B cell (primary cell): ENCODE data around the gene RNASE13. TPM values are rescaled to one million over a fixed set of nuclear protein-coding genes. Genes with fewer than 3 reads are reported as not detected.

Source experiments
- ATAC-seq: fragments of 200-7000 bp; cut with Tn5 transposase; one replicate; pipeline ENCODE4 v1.10.0; 2021; ENCODE audit warnings: low read depth, mild to moderate bottlenecking, moderate number of reproducible peaks, moderate library complexity
- CTCF ChIA-PET: fragments of 350-600 bp; sonication (Branson Sonifier 250); formaldehyde crosslinking; loops from one replicate; lab custom pipeline; 2021; ENCODE audit warnings: antibody characterized with exemption, inconsistent platforms; lab: Charles Lee
- POLR2A ChIA-PET: fragments of 350-600 bp; sonication (Branson Sonifier 250); formaldehyde crosslinking; loops from one replicate; lab custom pipeline; 2021; ENCODE audit warnings: antibody characterized with exemption; lab: Charles Lee
- DNase-seq: peaks from one replicate; pipeline ENCODE4 v3.0.0; 2013
- H2AFZ ChIP-seq: 2 replicates; pipeline ENCODE4 v1.6.1; 2012; ENCODE audit warnings: mild to moderate bottlenecking, low read depth, low read length; ENCODE audit not compliant: insufficient read depth, poor library complexity, severe bottlenecking
- H3K27ac ChIP-seq, 2 donors: 1 replicate in 1 of 2; 2 replicates in 1 of 2; pipeline ENCODE4 v1.5.1; 2012 to 2013; ENCODE audit warnings: low read length in 2 of 2, mild to moderate bottlenecking in 2 of 2, moderate library complexity in 1 of 2
- H3K27me3 ChIP-seq, 4 experiments: fragments of 200-600 bp in 1 of 4; sonication (generic) in 1 of 4; replicated peaks in 1 of 4; 1 replicate in 2 of 4; 2 replicates in 2 of 4; pipeline versions ENCODE4 v1.6.1 to v1.7.0; 2013 to 2016; ENCODE audit warnings: low read length in 3 of 4, mild to moderate bottlenecking in 2 of 4, mixed read lengths in 1 of 4, moderate library complexity in 1 of 4; ENCODE audit not compliant: insufficient read depth in 4 of 4, control insufficient read depth in 3 of 4; ENCODE audit errors: control extremely low read depth in 1 of 4
- H3K36me3 ChIP-seq, 2 experiments: replicated peaks in 1 of 2; 1 replicate in 1 of 2; 2 replicates in 1 of 2; pipeline versions ENCODE4 v1.6.1 to v1.7.1; 2013; ENCODE audit warnings: low read length in 1 of 2; ENCODE audit not compliant: insufficient read depth in 2 of 2, control insufficient read depth in 1 of 2; ENCODE audit errors: control extremely low read depth in 1 of 2, extremely low read depth in 1 of 2
- H3K4me1 ChIP-seq, 2 donors: fragments of 200-600 bp in 1 of 2; sonication (generic) in 1 of 2; 1 replicate in 1 of 2; 2 replicates in 1 of 2; pipeline versions ENCODE4 v1.5.1 to v1.6.1; 2013 to 2017; ENCODE audit warnings: low read length in 2 of 2; ENCODE audit not compliant: control insufficient read depth in 2 of 2, insufficient read depth in 2 of 2
- H3K4me2 ChIP-seq: replicated peaks from 2 replicates; pipeline ENCODE3; 2012; ENCODE audit warnings: mild to moderate bottlenecking, low read depth, low read length; ENCODE audit not compliant: poor library complexity, severe bottlenecking
- H3K4me3 ChIP-seq, 5 experiments: fragments of 200-600 bp in 1 of 5; sonication (generic) in 1 of 5; 1 replicate in 3 of 5; 2 replicates in 2 of 5; pipeline versions ENCODE4 v1.5.1 to v1.7.0; 2011 to 2016; ENCODE audit warnings: low read length in 4 of 5, mild to moderate bottlenecking in 4 of 5, low read depth in 2 of 5, control low read depth in 1 of 5, moderate library complexity in 1 of 5; ENCODE audit not compliant: insufficient read depth in 1 of 5; ENCODE audit errors: control extremely low read depth in 1 of 5, extremely low read depth in 1 of 5
- H3K79me2 ChIP-seq: fragments of 200-600 bp; sonication (generic); one replicate; pipeline ENCODE4 v1.6.0; 2016; ENCODE audit warnings: low read length; ENCODE audit not compliant: control insufficient read depth, insufficient read depth
- H3K9ac ChIP-seq: fragments of 200-600 bp; sonication (generic); 2 replicates; pipeline ENCODE4 v1.6.1; 2017; ENCODE audit warnings: mild to moderate bottlenecking, low read length, moderate library complexity
- H3K9me3 ChIP-seq, 3 donors: one replicate each; pipeline versions ENCODE4 v1.6.1 to v1.7.1; 2013; ENCODE audit warnings: low read length in 2 of 3; ENCODE audit not compliant: control insufficient read depth in 2 of 3, insufficient read depth in 1 of 3; ENCODE audit errors: control extremely low read depth in 1 of 3
- H4K20me1 ChIP-seq: 2 replicates; pipeline ENCODE4 v1.6.0; 2012; ENCODE audit warnings: mild to moderate bottlenecking, low read length; ENCODE audit not compliant: insufficient read depth, control insufficient read depth, poor library complexity, severe bottlenecking
- H3K27ac Mint-ChIP-seq: one replicate; pipeline ENCODE4 v1.8.0; 2021; ENCODE audit warnings: mixed read lengths
- H3K27me3 Mint-ChIP-seq: one replicate; pipeline ENCODE4 v1.8.0; 2021; ENCODE audit warnings: mixed read lengths
- H3K4me1 Mint-ChIP-seq: one replicate; pipeline ENCODE4 v1.8.0; 2021; ENCODE audit warnings: mixed read lengths
- H3K4me3 Mint-ChIP-seq: one replicate; pipeline ENCODE4 v1.8.0; 2021; ENCODE audit warnings: mixed read lengths
- H3K9me3 Mint-ChIP-seq: one replicate; pipeline ENCODE4 v1.8.0; 2022; ENCODE audit warnings: mixed read lengths; ENCODE audit not compliant: insufficient read depth
- EZH2 ChIP-seq: IDR thresholded peaks from 2 replicates; pipeline ENCODE4 v1.6.1; 2012; ENCODE audit warnings: borderline replicate concordance, low read depth, mild to moderate bottlenecking, moderate library complexity, low read length; ENCODE audit not compliant: insufficient read depth, poor library complexity, severe bottlenecking
- WGBS: methylation state at CpG from one replicate; pipeline ENCODE4 v1.1.5; 2013; ENCODE audit warnings: missing lambda C conversion rate; ENCODE audit not compliant: insufficient coverage; 5-methylcytosine and 5-hydroxymethylcytosine counted together
- intact Hi-C: fragments of 100-400 bp; cut with micrococcal nuclease; formaldehyde crosslinking; loops from one replicate; pipeline ENCODE4 v1.10.0; 2022
- polyA plus RNA-seq: library from polyadenylated mRNA; depleted of rRNA; stranded (reverse); fragments of >200 nt; gene quantifications from 2 replicates; pipeline ENCODE4 v1.2.3, GENCODE V29; 2012
- total RNA-seq, 2 donors: library from RNA; stranded (reverse); fragments of 120-200 nt in 1 of 2; gene quantifications; 1 replicate in 1 of 2; 2 replicates in 1 of 2; pipeline versions ENCODE4 v1.2.3 to v1.2.4, GENCODE V29; 2013 to 2022
- TF ChIP-seq, protein P1 (sequence below): fragments of 200-600 bp; IDR thresholded peaks from one replicate; pipeline ENCODE4 v1.8.0; 2022; ENCODE audit warnings: antibody characterized with exemption, mild to moderate bottlenecking

Gene RNASE13
- total and polyA plus RNA-seq, 2 donors (not counting 1 experiment from before 2014, with no cell fraction given), result not detected

DNA sequence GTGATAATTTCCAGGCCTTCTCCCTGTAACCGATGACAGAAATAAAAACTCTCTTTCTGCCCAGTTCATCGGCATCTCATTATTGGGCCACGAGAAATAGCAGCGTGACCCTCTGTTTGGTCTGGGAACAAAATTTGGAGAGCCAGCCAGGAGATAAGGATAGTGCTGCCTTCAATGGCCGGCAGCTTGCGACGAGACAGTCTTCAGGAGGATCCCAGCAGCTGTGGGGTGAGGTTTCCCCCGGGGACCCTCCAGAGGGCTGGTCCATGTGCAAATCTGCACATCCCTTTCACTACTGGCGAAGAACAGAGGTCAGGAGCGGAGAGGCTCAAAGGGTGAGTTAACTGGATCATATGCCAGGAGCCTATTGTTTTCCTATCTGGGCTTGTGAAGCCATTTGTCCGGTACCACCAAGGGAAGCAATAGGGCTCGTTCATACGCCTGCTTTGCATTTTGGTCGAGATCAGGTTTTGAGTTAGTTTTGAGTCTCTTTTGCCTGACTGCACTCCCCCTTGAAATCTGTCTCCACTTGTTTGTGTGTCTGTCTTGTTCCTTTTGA is 30.7 kb downstream of the RNASE13 start:
- intact Hi-C loops, result no loop called here
- Mint-ChIP-seq H3K27ac (no peak overlapping the region), H3K27me3 (no peaks in the 10 kb centered on the region), H3K9me3 (no peaks in the 10 kb centered on the region), H3K4me3 (no peak overlapping the region), H3K4me1 (no peaks in the 10 kb centered on the region)
- TF ChIP-seq EZH2, result no peak
- TF ChIP-seq, protein P1, sequence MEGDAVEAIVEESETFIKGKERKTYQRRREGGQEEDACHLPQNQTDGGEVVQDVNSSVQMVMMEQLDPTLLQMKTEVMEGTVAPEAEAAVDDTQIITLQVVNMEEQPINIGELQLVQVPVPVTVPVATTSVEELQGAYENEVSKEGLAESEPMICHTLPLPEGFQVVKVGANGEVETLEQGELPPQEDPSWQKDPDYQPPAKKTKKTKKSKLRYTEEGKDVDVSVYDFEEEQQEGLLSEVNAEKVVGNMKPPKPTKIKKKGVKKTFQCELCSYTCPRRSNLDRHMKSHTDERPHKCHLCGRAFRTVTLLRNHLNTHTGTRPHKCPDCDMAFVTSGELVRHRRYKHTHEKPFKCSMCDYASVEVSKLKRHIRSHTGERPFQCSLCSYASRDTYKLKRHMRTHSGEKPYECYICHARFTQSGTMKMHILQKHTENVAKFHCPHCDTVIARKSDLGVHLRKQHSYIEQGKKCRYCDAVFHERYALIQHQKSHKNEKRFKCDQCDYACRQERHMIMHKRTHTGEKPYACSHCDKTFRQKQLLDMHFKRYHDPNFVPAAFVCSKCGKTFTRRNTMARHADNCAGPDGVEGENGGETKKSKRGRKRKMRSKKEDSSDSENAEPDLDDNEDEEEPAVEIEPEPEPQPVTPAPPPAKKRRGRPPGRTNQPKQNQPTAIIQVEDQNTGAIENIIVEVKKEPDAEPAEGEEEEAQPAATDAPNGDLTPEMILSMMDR, result no peak
- no peaks in the 10 kb centered on the region for H3K9me3 ChIP-seq
- no peaks in the 10 kb centered on the region for H3K36me3 ChIP-seq
- H3K4me2 ChIP-seq, result no peak overlapping the region
- no peaks in the 10 kb centered on the region for H3K79me2 ChIP-seq
- H2AFZ ChIP-seq, result no peak overlapping the region
- H3K4me3 ChIP-seq, result no peak overlapping the region
- ATAC-seq, result no peak
- POLR2A ChIA-PET, result no interaction called here
- no peak for DNase-seq
- no peaks in the 10 kb centered on the region for H3K4me1 ChIP-seq
- H4K20me1 ChIP-seq, result no peaks in the 10 kb centered on the region
- no peak overlapping the region for H3K9ac ChIP-seq
- H3K27me3 ChIP-seq, result no peaks in the 10 kb centered on the region
- no peak overlapping the region for H3K27ac ChIP-seq
- CTCF ChIA-PET, result interaction anchor here (1.4 to 5.1 kb wide), 4 partner anchors 11 to 105 kb away, joined by 3 to 44 read pairs (median 4); no protein-coding TSS in a partner anchor
- WGBS, result 91% methylated on average over 12 of the region's 14 CpGs

DNA sequence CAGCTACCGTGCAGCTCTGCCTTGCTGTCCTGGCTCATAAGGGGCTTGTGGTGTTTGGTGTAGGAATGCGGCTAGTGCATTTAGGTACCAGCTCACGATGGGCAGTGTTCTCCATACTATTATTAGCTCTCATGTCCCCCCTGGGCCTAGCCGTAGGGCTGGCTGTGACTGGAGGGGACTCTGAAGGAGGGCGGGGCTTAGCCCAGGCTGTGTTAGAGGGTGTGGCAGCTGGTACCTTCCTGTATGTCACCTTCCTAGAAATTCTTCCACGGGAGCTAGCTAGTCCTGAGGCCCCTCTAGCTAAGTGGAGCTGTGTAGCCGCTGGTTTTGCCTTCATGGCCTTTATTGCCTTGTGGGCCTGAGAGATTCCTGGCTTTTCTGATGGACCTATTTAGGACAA is 33.4 kb downstream of the RNASE13 start:
- POLR2A ChIA-PET, result no interaction called here
- Histone ChIP-seq H4K20me1 (no peaks in the 10 kb centered on the region), H3K27me3 (no peaks in the 10 kb centered on the region), H3K9ac (no peak overlapping the region), H3K4me1 (no peaks in the 10 kb centered on the region), H3K27ac (no peak overlapping the region), H3K79me2 (no peaks in the 10 kb centered on the region), H3K4me2 (no peak overlapping the region), H3K36me3 (peaks cover 8 to 17% of the 10 kb centered on the region in 2 experiments), H3K9me3 (no peaks in the 10 kb centered on the region), H3K4me3 (no peak overlapping the region), H2AFZ (no peak overlapping the region)
- ATAC-seq (no peak), DNase-seq (no peak)
- no peak for TF ChIP-seq EZH2
- TF ChIP-seq, protein P1, result no peak
- CTCF ChIA-PET, result interaction anchor here (0.7 to 6.5 kb wide), 2 partner anchors 14 to 76 kb away, joined by 3 to 47 read pairs; no protein-coding TSS in a partner anchor
- whole genome bisulfite sequencing, result 81% methylated on average over 2 of the region's 7 CpGs
- Mint-ChIP-seq H3K27me3 (no peaks in the 10 kb centered on the region), H3K4me3 (no peak overlapping the region), H3K9me3 (no peaks in the 10 kb centered on the region), H3K27ac (no peak overlapping the region), H3K4me1 (no peaks in the 10 kb centered on the region)
- intact Hi-C loops, result no loop called here
